ENCODE results near the gene FOXL2. TPM values are rescaled to one million over a fixed set of nuclear protein-coding genes. Genes with fewer than 3 reads are reported as not detected.

Gene FOXL2
- total and polyA plus RNA-seq, 4 donors = not detected

GRCh38 chr3:138908846-138909245, 38.1 kb downstream of the FOXL2 start (continued):
- TF ChIP-seq ZBTB33 (IDR thresholded peaks at IDR 0.05) (no peak), SP1 (IDR thresholded peaks at IDR 0.05) (no peak), HNF4A (conservative IDR thresholded peaks at IDR 0.05) (no peak), RXRA (IDR thresholded peaks at IDR 0.05) (no peak), YY1 (IDR thresholded peaks at IDR 0.05) (no peak), TAF1 (conservative IDR thresholded peaks at IDR 0.05) (no peak), MAX (IDR thresholded peaks at IDR 0.05) (no peak), ATF3 (IDR thresholded peaks at IDR 0.05) (no peak)

GRCh38 chr3:138907539-138907938, 39.4 kb downstream of the FOXL2 start:
- no peaks in the 10 kb centered on the region for H3K36me3 ChIP-seq (ENCODE audit: control insufficient read depth in 4 of 4, insufficient read depth in 3 of 4, low read depth in 1 of 4, low read length in 3 of 4)
- WGBS = 87% methylated on average over 3 of the region's 3 CpGs
- H3K27me3 ChIP-seq (ENCODE audit: control insufficient read depth in 4 of 4, insufficient read depth in 4 of 4, low read length in 3 of 4) = no peaks in the 10 kb centered on the region
- no peak for DNase-seq (ENCODE audit: low spot score)
- TF ChIP-seq ZBTB33 (IDR thresholded peaks at IDR 0.05) = no peak
- TF ChIP-seq NR2F2 (IDR thresholded peaks at IDR 0.05) = no peak
- H3K9me3 ChIP-seq (ENCODE audit: control insufficient read depth in 4 of 4, low read length in 3 of 4) = no peaks in the 10 kb centered on the region
- no peak overlapping the region for H3K27ac ChIP-seq (ENCODE audit: low read depth in 1 of 2, low read length in 2 of 2)
- no peak overlapping the region for H3K4me3 ChIP-seq (ENCODE audit: low read depth in 1 of 3, low read length in 3 of 3)
- no peaks in the 10 kb centered on the region for H3K4me1 ChIP-seq (ENCODE audit: control insufficient read depth in 4 of 4, insufficient read depth in 4 of 4, low read length in 3 of 4)
- H3K9ac ChIP-seq (ENCODE audit: low read depth in 1 of 2, low read length in 2 of 2) = no peak overlapping the region

GRCh38 chr3:138902171-138902570, 44.8 kb downstream of the FOXL2 start:
- no peaks in the 10 kb centered on the region for H3K27me3 ChIP-seq (ENCODE audit: control insufficient read depth in 4 of 4, insufficient read depth in 4 of 4, low read length in 3 of 4)
- 83% methylated on average over 1 of the region's 1 CpG for WGBS
- TF ChIP-seq MAX (IDR thresholded peaks at IDR 0.05) (no peak), RAD21 (IDR thresholded peaks at IDR 0.05) (no peak), CTCF (IDR thresholded peaks at IDR 0.05; ENCODE audit: low read depth, low read length, missing input control) (no peak), FOXA1 (IDR thresholded peaks at IDR 0.05) (no peak), HNF4G (IDR thresholded peaks at IDR 0.05) (no peak), FOXA2 (IDR thresholded peaks at IDR 0.05) (no peak)
- H3K36me3 ChIP-seq (ENCODE audit: control insufficient read depth in 4 of 4, insufficient read depth in 3 of 4, low read depth in 1 of 4, low read length in 3 of 4) = no peaks in the 10 kb centered on the region
- H3K9me3 ChIP-seq (ENCODE audit: control insufficient read depth in 4 of 4, low read length in 3 of 4) = no peaks in the 10 kb centered on the region
- DNase-seq (ENCODE audit: low spot score) = no peak
- H3K4me1 ChIP-seq (ENCODE audit: control insufficient read depth in 4 of 4, insufficient read depth in 4 of 4, low read length in 3 of 4) = no peaks in the 10 kb centered on the region
- H3K27ac ChIP-seq (ENCODE audit: low read depth in 1 of 2, low read length in 2 of 2) = no peak overlapping the region
- no peak overlapping the region for H3K9ac ChIP-seq (ENCODE audit: low read depth in 1 of 2, low read length in 2 of 2)
- no peak overlapping the region for H3K4me3 ChIP-seq (ENCODE audit: low read depth in 1 of 3, low read length in 3 of 3)

All from liver (tissue), 9 donors.